GM21367 (cell line): ENCODE measurements around the gene CNTN1.

ENCODE experiments used
- ATAC-seq: cut with Tn5 transposase; IDR thresholded peaks from one replicate; pipeline ENCODE4 v1.9.1; 2021; ENCODE audit not compliant: unreplicated experiment

The CNTN1 gene

DNA sequence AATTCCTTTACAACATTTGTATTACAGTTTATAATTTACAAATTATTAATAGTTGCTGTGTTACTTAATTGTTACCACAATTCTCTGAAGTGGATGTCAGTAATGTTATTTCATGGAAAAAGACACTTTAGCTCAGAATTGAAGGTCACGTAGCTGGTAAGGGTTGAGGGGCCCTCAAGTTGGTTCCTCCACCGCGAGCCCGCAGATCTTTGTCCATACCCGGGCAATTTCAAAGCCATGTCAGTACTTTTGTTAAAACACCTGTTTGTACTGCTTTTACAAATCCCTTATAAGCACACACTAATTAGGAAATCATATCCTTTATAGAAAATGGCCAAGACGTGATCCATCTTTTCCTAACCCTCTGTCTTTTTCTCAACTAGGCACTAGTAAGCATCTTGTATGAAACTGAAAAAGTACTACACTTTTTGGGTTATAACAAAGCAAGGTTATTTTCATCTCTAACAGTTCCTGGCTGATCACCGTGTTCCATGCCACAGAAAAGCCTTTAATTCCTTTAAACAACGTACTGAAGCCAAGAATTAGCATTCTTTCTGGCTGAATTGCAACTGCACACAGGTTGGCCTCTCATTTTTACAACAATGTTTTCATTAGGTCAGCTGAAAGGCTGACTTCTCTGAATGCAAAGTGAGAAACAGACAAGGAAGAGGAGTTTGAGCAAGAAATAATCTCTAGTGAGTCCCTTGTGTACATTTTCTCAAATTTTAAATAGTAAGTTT is 76.1 kb downstream of the CNTN1 start:
- ATAC-seq: no peak

DNA sequence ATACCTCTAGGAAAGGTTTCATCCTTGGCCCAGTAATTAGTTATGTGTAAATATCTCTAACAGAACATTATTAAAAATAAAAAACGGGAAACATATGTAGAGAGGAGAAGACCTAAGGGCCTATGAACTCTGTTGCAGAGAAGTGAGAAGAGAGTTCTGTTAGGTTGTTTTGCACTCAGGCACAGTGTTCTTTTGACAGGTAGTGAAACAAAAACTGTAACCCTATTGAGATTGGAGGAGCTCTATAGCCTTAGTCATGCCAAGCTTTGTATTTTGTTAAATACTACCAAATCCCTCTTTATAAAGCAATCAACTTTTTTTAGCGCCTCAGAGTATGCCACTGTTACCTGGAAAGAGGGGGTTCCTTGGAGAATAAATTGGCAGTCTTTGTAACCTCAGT is 77.6 kb downstream of the CNTN1 start:
- ATAC-seq: no peak

DNA sequence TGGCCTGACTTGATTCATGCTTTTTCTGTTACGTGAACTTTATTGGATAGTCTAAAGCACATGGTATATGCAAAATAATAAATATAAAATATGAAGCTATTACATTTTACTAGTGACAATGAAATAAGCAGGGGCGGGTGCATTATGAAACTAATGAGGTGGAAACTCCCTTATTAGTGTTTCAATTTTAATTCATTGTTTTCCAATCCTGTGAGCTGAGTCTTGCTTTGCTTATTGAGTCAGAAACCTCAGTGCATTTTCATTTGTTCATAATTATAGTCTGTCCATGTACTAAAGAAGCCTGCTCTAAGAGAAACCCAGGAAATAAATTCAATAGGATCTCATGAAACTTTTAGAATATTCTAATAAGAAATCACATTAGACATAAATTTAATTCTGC is 78.5 kb downstream of the CNTN1 start:
- ATAC-seq: no peak

DNA sequence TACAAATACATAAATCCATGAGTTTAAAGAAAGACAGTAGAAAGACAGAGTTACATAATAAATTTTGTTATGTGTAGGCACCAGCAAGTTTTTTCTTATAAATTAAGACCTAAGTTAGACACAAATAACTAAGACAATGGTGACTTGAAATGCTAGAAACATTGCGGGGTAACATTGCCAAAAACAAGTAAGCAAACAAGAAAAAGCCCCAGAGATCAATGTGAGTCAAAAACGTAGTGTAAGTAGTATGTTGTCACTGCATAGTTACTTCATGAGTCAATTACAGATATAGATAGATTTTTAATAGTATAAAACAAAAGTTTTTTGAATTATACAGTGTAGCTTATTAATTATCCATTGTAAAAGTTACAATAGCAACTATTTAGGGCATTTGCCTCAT is 83.4 kb downstream of the CNTN1 start:
- no peak for ATAC-seq

DNA sequence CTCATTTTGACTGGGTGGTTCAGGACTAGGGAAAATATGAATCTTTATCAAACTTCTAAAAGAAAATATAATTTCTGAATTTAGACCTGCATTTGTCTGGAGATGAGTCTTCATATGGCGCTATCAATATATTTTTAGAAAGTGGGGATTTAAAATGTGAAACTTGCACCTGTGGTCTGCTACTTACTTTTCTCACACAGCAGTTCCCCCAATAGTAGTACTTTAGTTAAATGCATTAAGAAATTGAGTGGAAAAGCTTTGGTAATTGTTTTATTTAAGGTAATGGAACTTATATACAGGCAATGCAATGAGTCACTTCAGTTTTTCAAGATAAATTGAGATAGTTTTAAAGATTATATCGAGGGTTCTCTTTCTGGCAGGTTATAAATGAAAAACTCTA is 91.9 kb downstream of the CNTN1 start:
- ATAC-seq: no peak

DNA sequence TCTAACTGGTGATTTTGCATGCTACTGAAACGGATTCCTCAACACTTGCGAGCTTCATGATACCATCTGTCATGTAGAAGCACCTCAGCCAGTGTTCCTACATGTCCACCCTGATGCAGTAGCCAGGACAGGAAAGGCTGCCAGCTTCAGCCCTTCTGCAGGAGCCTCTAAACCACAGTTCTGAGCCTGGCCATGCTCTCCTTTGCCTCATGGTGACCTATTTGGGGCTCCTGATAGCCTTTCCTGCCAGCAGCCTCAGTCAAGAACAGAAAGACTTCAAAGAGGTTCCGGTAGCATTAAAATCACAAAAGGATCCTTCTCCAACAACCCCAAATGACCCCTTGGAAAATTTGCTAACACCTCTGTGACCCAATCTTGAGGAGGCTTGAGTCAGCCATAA is 96.0 kb downstream of the CNTN1 start:
- ATAC-seq: no peak

DNA sequence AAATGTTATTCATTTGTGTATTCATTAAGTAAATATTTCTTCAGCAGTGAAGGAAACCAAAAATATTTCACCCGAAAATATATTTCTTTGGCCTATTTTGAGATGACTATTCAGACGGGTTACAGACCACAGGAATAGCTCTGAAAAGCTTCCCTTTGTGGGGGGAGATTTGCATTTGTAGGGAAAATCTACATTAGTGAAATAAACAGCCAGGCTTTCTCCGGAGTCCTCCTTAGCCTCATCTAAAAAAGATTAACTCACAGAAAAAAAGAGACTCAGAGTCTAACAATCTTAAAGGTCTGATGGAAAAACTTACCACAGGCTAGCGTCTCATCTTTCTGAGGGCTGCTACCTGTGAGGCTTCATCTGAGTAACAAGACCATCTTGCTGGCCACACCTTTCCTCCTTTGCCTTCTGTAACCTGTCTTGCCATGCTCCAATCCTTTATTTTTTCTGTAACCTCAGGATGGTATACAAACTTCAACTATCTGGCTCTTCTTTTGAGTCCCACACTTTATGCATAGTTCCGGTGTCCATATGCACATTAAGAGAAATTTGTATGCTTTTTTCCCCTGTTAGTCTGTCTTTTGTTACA is 100.7 kb downstream of the CNTN1 start:
- no peak for ATAC-seq

DNA sequence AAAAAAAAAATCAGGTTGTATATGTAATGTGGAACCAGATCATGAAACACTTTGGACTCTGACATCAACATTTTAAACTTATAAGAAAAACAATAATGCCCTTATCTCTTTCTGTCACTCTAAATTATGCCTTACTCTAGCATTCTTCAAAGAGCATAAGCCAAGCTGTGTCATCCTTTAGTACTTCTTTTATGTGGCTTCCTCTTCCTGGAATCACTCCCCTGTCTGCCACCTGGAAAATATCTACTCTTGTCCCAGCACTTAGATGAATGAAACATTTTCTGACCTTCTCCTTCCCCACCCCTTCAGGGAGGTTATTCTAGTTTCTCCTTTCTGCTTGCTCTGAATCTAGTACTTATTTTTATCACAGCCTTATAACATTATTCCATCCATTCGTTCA is 101.2 kb downstream of the CNTN1 start:
- no peak for ATAC-seq

DNA sequence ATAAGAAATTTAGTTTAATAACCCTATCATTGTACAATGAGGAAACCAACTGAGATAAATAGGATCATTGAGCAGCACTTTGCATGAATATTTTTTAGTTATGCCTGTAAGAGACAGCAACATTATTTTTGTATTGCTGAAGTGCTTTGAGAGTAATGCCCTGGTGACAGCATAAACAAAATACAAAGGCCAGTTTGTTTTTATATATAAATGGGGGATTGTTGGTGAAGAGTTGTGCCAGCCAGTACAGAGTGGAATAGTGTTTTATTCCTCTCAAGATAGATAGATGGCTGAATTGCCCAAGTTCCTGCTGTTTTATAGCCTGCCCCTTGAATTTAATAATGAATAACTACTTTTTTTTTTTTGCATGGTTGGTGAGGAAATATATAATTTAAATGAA is 101.8 kb downstream of the CNTN1 start:
- ATAC-seq: no peak

DNA sequence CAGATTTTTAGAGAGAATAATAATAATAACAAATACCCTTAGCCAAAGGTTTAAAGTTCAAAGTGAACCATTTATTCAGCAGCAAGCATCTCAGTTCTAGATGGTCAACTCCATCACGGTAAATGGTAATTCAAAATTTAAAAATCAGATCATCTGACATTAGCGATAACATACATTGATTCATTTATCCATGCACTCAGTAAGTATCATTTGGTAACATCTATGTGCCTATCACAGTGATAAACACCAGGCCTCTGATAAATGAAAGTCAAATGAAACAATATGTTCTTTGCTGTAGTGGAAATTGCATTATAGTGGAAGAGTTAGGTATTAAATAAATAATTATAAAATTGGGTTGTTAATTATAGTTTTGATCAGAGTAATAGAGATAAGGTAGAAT is 108.8 kb downstream of the CNTN1 start:
- no peak for ATAC-seq

DNA sequence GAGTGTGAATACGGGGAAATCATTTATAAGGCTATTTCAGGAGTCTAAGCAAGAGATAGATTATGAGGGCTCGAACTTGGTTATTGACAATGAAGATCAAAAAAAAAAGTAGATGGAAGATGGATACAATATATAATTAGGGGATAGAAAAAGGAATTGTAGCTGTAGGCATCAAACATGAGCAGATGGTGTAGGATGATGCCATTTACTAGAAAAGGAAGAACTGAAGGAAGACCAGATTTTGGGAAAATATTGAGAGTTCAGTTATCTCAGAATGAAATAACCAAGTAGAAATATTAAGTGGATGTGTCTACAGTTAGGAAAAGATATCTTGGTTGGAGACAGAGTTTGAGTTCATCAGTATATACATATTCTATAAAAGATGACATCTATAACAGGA is 109.6 kb downstream of the CNTN1 start:
- no peak for ATAC-seq

DNA sequence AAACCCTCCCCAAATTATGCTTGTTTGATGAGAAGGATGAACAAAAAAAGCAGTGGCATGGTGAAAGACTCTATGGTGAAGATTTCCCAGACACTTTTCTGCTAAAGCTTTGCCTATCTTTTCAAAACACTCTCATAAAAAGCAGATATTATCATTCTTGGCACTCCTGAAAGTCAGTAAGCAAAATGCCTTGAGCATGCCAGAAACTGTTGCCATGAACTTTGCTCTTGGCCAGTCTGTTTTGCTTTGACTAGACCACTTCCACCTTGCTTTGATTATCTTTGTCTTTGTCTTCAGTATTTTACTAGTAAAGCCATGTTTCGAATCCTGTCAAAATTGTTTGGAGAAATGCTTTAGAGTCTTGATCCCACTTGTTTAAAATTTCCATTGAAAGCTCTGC is 110.4 kb downstream of the CNTN1 start:
- ATAC-seq: no peak

DNA sequence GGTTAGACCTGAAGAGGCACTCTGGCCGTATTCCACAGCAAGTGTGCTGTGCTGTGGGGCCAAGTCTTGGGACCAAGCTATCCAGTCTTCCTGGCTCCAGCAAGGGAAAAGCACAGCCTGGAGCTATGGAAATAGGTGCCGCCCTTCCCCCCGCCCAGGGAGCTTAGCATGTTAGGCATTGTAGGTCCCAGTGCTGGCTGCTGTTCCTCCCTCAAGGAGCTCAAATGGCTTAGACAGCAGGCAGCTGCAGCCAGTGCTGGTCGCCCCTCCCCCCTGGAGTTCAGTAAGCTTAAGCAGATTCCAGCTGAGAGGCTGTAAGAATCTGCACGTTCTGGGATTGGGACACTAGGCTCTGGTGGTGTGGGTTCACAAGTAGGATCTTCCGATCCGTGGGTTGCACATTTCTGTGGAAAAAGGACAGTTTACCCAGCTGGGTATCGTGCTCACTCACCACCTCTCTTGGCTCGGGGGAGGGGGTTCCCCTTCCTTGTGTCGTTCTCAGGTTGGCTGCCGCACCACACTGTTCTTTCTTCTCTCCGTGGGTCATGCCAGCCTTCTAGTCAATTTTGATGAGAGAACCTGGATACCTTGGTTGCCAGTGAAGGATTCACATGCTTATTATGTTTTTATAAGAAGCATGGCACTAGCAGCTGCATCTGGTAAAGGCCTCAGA is 127.3 kb downstream of the CNTN1 start:
- ATAC-seq: no peak

DNA sequence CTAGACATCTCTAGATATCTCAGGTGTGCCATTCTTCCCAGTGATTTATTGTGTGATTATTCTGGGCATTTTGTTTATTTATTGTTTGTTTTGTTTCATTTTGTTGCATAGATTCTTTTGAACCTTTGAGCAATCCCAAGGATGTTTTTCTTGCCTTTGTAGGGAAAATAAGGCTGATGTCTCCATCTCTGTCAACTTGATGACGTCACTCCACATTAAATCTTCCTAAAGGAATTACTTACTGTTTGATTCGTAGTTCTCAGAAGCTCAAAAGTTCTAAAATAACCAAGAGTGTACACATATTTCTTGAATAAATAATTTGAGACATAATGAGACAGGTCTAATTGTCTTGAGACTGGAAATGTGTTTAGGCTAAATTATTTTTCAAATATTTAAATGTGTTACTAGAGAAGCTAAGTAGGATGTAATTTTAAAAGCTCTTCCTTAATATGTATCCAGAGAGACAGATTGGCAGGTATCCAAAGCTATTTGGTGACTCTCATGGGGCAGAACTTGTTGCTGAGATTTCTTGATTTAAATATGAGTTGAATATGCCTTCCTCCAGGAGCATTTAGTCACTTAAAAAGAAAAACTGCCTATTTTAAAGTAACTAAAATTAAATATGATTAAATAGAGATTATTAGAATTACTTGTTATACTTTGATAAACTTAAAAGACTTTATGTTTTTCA is 128.7 kb downstream of the CNTN1 start:
- ATAC-seq: no peak

DNA sequence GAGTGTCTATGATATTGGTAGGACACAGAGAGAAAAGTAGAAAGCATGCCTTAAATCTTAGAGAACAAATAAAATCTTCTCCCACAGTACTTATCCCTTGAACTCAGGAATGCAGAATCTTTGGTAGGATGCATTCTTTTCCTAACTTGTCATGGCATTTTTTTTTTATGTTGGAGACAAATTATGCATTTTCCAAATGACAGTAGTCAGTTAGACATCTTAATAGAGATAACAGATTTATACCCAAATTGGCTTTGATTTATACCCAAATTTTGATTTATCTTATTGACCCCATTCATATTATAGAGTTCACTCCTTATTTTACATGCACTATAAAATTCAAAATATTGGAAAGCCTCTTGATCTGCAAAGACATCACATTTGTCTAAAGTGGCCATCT is 132.9 kb downstream of the CNTN1 start:
- no peak for ATAC-seq

DNA sequence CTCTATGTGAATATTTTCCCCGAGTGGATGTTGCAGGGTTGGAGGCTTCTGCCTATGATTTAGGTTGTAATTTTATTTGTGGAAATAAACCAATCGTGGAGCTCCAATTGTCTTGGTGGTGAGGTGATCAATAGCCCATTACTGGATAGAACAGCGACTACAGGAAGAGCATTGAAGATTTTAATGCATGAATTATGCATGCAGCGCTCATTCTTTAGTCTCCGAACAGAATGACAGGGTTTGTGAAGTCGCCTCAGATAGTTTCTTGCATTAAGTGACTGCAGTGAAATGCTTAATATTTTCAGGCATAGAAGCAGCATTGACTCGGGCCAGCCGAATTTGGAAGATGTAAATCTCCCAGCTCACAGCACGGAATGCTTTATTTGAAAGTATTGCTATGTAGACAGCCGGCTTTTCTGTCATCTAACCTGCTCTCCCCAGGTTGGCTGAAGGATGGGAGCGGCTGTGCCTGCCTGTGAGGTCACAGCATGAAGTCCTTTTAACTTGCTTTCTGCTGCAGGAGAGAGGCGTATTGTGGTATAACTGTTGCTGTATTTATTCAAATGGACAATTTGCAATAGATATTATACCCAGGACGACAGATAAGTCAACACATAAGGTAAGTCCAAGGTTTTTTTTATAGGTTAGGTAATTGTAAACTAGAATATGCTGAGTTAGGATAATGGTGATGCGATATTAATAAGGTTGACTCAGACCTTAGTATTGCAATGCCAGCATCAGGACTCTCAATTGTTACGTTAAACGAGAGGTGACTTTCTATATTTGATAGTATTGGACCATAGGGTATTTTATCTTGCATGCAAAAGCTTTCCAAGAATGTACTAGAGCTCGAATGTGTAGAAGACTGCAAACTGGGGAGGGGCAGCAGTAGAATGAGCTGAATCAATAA is 135.7 kb downstream of the CNTN1 start:
- ATAC-seq: no peak

DNA sequence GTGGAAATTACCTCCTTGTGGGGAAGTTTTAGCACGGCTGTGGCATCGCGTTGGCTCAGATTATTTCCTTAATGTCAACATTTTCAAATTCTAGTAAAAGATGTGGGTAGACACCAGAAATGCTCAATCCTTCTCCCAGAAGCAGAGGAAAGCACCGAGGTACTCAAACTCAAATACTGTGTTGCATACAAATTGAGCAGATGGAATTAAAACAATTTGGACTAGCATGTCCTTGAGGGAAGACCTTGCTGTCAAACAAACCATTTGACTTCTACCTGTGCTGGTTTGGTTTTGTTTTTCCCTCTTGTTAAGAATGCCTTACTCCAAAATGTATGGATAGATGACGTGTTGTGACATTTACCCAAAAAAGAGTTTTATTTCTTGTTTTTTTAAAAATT is 136.4 kb downstream of the CNTN1 start:
- no peak for ATAC-seq

DNA sequence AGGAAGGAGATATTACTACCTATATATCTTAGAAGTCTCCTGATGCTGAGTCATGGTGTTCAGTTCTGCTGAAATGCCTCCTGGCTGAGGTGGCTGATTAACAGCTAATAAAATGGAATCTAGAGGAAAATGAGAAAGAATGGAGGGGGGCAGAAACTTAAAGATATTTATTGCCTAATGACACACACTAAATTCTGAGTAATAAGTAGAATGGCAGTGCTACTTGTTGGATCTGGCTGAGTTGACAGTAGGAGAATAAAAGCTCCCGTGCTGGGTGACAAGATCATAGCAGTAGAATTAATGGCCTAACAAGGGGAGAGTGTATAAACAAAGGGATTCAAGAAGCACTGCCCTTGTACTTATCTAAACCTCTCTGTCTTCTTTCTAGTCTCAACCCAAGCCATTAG is 137.5 kb downstream of the CNTN1 start:
- no peak for ATAC-seq

DNA sequence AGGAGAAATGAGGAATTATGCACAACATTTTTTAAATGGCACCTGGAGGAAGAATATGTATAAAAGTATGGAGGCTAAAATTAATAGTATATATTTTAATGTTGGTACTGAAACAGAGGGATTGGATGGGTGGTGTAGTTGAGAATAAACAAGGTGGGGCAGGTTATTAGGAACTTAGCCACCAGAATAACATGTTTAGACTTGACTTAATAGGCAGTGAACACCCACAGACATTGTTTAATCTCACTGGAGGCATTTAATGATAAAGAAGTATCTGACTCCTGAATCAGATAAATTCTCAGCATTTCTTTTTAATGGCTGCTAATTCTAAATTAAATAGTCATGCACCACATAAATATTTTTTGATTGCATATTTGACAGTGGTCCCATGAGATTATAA is 139.7 kb downstream of the CNTN1 start:
- ATAC-seq: no peak

DNA sequence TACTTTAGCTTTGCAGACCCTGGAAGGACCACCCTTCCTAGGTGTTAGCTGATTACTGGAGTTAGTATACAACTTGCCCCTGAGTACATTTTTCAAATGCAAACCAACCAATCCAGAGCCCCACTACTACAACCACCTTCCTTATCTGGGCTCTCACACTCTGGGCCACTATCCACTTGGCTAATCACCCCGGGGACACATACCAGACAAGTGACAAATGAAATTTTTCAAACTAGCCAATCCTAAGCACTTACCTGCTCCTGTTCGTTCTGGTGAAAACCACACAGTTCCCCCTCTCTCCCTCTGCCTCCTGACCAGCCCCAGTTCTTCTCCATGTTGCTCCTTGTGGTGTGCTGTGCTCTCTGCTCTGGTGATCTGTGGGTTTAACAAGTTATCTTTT is 140.4 kb downstream of the CNTN1 start:
- no peak for ATAC-seq

DNA sequence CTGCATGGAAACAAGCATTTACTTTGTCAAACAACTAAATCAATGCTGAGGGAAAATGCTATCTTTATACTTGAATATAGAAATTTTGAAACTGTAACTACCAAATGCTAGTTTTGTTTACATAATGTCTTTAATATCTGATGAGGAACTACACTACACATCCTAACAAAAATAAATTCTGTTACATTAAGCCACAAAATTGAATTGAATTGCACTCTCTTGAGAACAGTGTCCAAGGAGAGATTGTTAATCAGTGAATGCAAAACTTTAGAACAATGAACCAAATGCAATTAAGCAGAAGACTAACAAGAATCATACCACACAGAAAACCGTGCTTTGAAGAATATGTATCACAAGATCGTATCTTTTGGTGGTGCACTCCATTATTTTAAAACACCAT is 141.6 kb downstream of the CNTN1 start:
- ATAC-seq: no peak
